Skin of body (tissue), 2 donors: Measurements from ENCODE around the gene PACS1. TPM values are rescaled to one million over a fixed set of nuclear protein-coding genes. Genes with fewer than 3 reads are reported as not detected.
"Not testable (repeated sequence)": the region's sequence is repeated elsewhere in the genome, so short reads cannot be mapped to it uniquely, and the experiment has no call there.

Source experiments
- DNase-seq: peaks from one replicate; lab custom pipeline; 2025; lab: John Stamatoyannopoulos, UW
- total RNA-seq: library from RNA; depleted of rRNA; stranded (reverse); fragments of >200 nt; gene quantifications from one replicate; pipeline ENCODE4 v1.2.3, GENCODE V29; 2014

The PACS1 gene
- total RNA-seq, 1 donor from 2014 or later = 31.0 TPM

DNA sequence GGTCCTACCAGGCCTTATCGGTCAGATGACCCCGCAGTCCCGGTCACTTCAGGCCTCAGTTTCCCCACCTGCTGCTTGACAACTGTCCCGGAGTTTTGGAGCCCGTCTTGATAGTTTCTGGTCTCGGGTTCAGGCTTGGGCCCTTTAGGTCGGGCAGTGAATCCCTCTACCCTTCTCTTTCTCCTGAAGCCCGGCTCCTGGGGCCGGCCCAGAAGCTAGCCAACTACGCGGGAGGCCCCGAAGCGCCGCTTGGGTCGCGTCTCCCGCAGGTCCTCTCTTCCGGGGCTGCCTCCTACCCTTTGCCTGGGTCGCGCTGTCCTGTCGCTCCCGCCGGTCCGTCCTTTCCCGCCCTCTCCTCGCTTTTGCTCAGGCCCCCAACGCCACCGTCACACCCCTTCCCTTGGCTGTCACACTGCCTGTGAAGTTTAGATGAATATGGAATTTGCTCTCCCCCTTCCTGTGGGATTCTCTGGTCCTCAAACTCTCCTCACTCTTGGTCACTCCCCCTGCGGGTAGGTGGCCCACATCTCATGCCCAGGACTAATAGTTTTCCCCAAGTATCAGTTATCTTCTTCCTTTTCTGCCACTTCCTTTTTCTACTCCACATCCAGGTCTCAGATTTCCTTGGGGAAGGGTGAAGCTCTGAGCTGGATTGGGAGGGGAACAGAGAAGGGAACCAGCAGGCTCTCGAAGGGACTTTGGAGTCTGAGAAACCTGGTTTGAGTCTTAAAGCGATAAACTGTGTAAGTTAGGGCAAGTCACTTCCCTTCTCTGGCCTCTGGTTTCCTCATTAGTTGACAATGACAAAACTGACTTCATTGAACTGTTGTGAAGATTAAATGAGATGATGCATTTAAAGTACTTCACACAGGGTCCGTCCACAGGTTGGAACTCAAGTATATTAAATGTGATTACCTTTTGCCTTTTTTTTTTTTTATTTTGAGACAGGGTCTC is 199.2 kb downstream of the PACS1 start:
- no peak for DNase-seq

DNA sequence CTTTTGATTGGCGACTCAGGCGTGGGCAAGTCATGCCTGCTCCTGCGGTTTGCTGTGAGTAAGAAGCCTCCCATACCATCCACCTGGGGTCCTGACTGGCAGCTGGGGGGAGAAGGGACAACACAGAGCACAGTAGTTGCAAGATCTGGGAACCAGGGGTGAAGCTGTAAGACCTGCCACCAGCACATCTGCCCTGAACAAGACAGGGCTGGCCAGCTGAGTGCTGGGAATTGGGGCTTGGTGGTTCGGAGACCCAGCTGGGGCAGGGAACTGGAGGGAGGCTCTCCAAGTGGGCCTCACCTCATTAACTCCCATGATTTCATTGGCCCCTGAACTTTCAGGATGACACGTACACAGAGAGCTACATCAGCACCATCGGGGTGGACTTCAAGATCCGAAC is 201.7 kb downstream of the PACS1 start:
- DNase-seq = no peak

DNA sequence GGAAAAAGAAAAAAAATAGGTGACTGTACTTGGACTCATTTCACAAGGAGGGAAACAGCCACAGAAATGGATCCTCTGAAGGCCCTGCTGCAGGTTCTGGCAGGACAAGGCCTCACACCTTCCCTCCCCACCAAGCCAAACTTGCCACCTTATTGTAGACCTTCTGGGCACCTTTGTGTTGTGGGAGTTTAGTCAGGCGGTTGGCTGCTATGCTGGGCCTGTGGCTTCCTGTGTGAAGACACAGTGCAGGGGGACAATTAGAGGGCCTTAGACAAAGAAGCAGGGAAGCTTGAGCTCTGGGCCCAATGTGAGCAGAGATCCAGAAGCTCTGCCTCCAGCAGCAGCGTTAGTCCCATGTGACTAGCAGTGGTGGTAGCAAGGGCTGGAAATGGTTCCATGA is 202.5 kb downstream of the PACS1 start:
- no peak for DNase-seq

GRCh38 chr11:66274219-66274618 is 204.1 kb downstream of the PACS1 start:
- no peak for DNase-seq

DNA sequence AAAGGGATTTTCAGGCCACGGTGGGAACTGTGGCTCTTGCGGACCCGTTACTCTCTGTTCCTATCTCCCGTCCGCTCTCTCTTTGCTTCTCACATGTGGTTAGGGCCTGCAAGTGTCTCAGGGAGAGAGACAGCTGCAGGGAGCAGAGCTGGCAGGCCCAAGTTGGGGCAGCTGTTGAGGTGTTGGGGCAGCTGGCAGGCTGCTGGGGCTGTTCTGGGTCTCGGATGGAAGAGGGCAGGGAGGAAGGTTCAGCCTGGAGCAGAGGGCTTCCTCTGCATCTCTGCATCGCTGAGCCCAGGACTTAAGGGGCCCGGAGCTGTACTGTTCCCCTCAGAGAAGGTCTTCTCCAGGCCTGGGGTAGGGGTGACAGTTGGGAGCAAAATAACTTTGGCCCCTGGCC is 205.3 kb downstream of the PACS1 start:
- DNase-seq = no peak

DNA sequence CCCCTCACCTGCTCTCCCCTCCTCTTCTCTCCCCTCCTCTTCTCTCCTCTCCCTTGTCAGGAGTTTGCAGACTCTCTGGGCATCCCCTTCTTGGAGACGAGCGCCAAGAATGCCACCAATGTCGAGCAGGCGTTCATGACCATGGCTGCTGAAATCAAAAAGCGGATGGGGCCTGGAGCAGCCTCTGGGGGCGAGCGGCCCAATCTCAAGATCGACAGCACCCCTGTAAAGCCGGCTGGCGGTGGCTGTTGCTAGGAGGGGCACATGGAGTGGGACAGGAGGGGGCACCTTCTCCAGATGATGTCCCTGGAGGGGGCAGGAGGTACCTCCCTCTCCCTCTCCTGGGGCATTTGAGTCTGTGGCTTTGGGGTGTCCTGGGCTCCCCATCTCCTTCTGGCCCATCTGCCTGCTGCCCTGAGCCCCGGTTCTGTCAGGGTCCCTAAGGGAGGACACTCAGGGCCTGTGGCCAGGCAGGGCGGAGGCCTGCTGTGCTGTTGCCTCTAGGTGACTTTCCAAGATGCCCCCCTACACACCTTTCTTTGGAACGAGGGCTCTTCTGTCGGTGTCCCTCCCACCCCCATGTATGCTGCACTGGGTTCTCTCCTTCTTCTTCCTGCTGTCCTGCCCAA is 206.0 kb downstream of the PACS1 start:
- no peak for DNase-seq

DNA sequence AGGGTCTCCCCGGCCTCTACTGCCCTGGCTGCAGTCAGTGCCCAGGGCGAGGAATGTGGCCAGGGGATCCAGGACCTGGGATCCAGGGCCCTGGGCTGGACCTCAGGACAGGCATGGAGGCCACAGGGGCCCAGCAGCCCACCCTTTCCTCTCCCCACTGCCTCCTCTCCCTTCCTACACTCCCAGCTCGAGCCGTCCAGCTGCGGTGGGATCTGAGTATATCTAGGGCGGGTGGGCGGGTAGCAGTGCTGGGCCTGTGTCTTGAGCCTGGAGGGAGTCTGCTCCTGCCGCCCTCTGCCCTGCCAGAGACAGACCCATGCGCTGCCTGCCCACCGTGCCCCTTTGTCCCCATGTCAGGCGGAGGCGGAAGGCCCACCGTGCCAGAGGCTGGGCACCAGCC is 206.5 kb downstream of the PACS1 start:
- not testable (repeated sequence) for DNase-seq

DNA sequence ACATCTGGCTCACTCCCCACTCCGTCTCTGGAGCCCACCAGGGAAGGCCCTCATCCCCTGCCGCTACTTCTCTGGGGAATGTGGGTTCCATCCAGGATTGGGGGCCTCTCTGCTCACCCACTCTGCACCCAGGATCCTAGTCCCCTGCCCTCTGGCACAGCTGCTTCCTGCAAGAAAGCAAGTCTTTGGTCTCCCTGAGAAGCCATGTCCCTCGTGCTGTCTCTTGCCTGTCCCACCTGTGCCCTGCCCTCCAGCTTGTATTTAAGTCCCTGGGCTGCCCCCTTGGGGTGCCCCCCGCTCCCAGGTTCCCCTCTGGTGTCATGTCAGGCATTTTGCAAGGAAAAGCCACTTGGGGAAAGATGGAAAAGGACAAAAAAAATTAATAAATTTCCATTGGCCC is 207.0 kb downstream of the PACS1 start:
- DNase-seq = not testable (repeated sequence)

- no peak for DNase-seq
These were observed 207.6 kb downstream of the PACS1 start, which contains the start of gene CNIH2 for GRCh38 chr11:66277471-66278362. Gene CNIH2 (plus strand): TSS chr11:66278175. CDS start chr11:66278457, 282 bp downstream.

DNA sequence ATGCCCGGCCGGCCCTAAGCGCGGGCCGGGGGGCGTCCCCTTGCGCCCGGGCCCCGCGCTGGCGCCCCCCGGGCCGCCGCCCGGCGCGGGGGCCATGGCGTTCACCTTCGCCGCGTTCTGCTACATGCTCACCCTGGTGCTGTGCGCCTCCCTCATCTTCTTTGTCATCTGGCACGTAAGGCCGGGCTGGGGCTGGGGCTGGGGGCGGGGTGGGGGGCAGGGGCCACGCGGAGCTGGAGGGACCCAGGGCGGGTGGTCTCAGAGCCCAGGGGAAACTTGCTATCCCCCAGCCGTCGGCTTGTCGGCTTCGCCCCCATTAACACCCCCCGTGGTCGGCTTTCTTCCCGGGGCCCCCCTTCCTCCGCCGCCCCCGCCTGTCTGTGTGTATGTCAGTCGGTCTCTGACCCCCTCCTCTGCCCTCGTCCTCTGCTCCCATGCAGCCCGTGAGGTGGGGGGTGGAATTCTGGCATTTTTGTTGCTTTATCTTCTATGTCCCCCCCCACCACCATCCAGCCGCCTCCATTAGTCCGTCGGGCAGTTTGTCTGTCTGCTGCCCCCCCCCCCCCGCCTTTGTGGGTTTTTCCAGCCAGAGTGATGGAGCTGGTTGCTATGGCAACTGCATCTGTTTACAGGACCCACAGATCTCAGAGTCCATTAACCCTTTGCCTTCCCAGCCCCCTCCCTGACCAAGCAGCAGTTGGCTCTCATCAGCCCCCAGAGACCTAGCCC is 208.5 kb downstream of the PACS1 start:
- no peak for DNase-seq

DNA sequence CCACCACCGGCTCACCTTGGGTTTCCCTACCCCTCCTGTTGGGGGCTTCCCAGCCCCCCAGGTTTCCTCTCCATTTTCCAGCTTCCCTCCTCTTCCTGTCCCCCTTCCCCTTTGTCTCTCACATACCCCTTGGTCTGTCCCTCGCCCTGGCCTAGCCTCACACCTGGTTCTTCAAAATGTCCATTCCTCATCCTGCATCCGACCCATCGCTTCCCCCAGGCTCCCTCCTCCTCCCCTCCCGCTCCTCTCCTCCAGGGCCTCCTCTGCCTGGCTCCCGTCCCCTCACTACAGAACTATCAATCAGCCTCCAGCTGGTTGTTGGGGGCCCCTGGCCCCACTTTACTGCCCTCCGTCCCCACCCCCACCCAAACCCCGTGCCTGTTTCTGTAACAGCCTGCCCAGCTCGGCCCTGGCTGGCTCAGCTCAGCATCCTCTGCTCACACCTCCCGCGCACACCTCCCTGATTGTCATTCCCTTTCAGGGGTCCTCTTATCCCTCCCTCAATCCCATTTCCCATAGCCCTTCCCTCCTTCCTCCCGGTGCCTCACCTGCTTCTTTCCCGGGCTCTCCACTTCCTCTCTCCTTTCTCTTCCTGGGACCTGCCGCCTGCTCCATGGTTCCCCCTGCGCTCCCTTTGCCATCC is 209.1 kb downstream of the PACS1 start:
- DNase-seq = no peak

DNA sequence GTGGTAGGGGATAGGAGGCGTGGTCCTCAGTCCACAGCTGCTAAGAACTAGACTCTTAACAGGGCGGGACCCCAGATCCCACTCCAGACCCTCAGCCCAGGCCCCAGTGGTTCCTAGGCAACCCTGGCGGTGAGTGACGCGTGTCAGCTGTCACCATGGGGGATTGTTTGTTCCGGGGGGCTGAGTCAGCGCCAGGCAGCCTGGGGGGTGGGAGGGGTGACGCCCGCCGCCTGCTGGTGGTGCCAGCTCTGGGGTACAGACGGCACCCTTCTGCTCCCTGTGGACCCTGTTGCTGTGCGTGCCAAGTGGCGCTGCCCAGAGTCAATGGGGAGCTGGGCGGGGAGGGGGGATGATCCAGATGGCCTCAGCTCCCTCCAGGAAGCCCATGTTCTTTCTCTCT is 210.4 kb downstream of the PACS1 start:
- no peak for DNase-seq

DNA sequence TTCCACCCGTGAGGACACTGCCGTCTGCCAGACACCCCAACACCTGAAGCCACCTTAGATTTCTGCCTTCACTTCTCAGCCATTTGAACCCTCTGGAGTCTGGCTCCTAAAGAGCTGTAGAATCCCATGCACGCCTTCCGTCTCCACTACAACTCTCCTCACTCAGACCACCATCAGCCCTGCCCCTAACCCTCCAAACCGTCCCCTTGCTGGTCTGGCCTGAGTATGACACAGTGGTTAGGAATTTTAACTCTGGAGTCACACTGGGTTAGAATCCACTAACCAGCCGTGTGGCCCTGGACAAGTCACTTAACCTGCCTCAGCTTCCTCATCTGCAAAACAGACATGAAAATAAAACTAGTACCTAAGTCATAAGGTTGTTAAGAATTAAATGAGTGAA is 210.9 kb downstream of the PACS1 start:
- no peak for DNase-seq

DNA sequence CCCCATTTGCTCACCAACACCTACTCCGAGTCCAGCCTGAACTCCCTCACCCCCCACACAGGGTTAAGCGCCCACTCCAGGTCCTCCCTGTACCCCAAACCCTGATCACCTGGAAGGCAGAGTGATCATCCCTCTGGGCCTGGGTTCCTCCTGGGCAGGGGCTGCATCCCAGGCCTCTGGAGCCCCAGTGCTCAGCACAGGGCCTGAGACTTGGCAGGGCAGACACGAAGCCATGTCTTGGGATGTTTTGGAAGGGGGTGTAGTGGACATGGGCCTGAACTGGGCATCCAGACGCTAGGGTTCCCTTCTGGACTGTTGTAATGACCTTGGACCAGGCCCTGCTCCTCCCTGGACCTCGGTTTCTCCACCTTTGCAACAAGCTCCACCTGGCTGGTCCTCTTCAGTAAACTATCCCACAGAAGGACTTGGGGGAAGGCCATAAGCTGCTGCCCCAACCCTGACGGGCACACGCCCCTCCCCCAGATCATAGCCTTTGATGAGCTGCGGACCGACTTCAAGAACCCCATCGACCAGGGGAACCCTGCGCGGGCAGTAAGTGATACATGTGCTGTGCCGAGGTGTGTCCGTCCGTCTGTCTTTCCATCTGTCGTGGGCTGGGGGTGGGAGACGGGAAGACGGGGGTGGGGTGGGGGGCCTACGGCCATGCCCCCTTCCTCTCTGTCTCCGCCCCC is 211.8 kb downstream of the PACS1 start:
- DNase-seq = peak; percentile 61

- DNase-seq = peak; percentile 89
These were observed 212.7 kb downstream of the PACS1 start for GRCh38 chr11:66282468-66283455.

DNA sequence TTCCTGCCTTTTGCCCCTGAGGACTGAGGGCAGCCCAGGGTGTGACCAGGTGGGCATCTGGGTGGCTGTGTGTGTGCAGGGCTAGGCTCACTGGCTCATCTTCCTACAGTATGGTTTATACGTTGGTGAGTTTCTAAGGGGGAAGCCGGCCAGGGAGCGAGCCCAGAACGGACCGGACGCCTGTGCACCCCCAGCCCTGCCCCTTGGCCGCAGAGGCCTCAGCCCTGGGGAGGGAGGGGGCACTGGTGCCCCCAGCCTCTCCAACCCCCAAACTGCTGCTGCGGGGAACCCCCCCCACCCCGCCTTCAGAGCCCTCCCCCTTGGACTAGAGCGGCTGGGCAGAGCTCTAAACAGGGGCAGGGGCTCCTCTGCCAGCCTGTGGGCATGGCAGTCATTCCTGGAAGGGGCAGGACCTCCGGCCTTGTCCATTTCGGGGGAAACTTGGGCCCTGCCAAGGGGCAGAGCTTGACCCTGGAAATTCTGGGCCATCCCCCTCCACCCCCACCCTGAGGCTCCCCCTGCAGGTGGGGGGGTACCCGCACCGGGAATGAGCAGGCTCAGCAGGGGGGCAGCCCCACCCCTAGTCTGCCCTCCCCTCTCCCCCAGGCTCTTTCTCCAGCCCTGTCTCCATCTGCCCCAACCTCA is 213.5 kb downstream of the PACS1 start:
- no peak for DNase-seq

DNA sequence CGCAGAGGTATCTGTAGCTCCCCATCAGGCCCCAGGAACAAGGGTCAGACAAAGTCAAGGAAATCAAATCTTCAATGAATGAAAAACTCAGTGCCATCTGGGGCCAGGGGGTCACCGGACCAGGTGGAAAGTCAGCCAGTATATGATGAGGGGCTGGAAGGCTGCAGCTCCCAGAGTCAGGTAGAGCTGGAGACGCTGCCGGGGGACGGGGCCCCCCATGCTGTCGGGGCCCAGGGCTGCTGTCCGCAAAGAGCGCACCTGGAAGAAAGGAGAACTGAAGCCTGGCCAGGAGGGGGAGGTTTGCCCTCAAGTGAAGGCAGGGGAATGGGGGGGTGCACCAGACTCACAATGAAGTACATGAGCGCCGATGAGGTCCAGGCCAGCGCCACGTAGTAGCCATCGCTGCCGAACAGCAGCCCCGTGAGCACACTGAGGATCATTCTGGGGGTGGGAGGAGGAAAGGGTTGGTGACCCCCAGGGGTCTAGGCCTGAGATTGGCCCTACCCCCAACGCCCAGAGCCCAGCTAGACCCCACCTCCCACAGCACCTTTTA is 214.5 kb downstream of the PACS1 start:
- no peak for DNase-seq
